Measurements from ENCODE around the gene PARD6G. TPM values are rescaled to one million over a fixed set of nuclear protein-coding genes. Genes with fewer than 3 reads are reported as not detected.

PARD6G gene
- total and polyA plus RNA-seq, 7 donors, result 0.22 to 1.5 (median 1.1) TPM

- DNase-seq (no peak), ATAC-seq (no peak)
- Histone ChIP-seq H3K4me3 (no peak overlapping the region), H3K4me1 (no peaks in the 10 kb centered on the region), H3K36me3 (ENCODE audit: insufficient read depth in 1 of 2, low read depth in 1 of 2) (peaks cover 0 to 46% of the 10 kb centered on the region in 2 donors), H3K27me3 (ENCODE audit: insufficient read depth in 3 of 3, low read length in 2 of 3) (no peaks in the 10 kb centered on the region), H3K27ac (no peak overlapping the region), H3K9me3 (no peaks in the 10 kb centered on the region)
- intact Hi-C loops (cut with DNase I), result no loop called here
- no peak for TF ChIP-seq CTCF (IDR thresholded peaks at IDR 0.05)
- WGBS, 3 donors, result 81 to 88% (median 85%) methylated on average over 1 of the region's 1 CpG
These were observed 114.2 kb downstream of the PARD6G start for GRCh38 chr18:80133124-80133523.

- Histone ChIP-seq H3K4me1 (no peaks in the 10 kb centered on the region), H3K9me3 (no peaks in the 10 kb centered on the region), H3K27me3 (ENCODE audit: insufficient read depth in 3 of 3, low read length in 2 of 3) (no peaks in the 10 kb centered on the region), H3K36me3 (ENCODE audit: insufficient read depth in 1 of 2, low read depth in 1 of 2) (peaks cover 0 to 38% of the 10 kb centered on the region in 2 donors), H3K27ac (no peak overlapping the region), H3K4me3 (no peak overlapping the region)
- ATAC-seq (no peak), DNase-seq (no peak)
- TF ChIP-seq CTCF (IDR thresholded peaks at IDR 0.05), result no peak
- WGBS, 3 donors, result 80 to 93% (median 90%) methylated on average over 3 of the region's 3 CpGs
- intact Hi-C loops (cut with DNase I), result no loop called here
These were observed 115.0 kb downstream of the PARD6G start for GRCh38 chr18:80132180-80132812.

- 70 to 95% (median 85%) methylated on average over 5 of the region's 5 CpGs for WGBS, 3 donors
- no peaks in the 10 kb centered on the region for H3K27me3 ChIP-seq (ENCODE audit: insufficient read depth in 3 of 3, low read length in 2 of 3)
These were observed 116.8 kb downstream of the PARD6G start for GRCh38 chr18:80130555-80130954.

GRCh38 chr18:80129672-80130367, 117.5 kb downstream of the PARD6G start:
- WGBS, 3 donors, result 68 to 95% (median 85%) methylated on average over 7 of the region's 7 CpGs
- ATAC-seq (no peak), DNase-seq (no peak)
- H3K27me3 ChIP-seq (ENCODE audit: insufficient read depth in 3 of 3, low read length in 2 of 3), result no peaks in the 10 kb centered on the region
- H3K36me3 ChIP-seq (ENCODE audit: insufficient read depth in 1 of 2, low read depth in 1 of 2), result peaks cover 0 to 15% of the 10 kb centered on the region in 2 donors
- no peak for TF ChIP-seq CTCF (IDR thresholded peaks at IDR 0.05)
- H3K27ac ChIP-seq, result no peak overlapping the region
- no peaks in the 10 kb centered on the region for H3K4me1 ChIP-seq
- H3K9me3 ChIP-seq, result no peaks in the 10 kb centered on the region
- no peak overlapping the region for H3K4me3 ChIP-seq
- intact Hi-C loops (cut with DNase I), result no loop called here

More at GRCh38 chr18:80130555-80130954, 116.8 kb downstream of the PARD6G start:
- no peaks in the 10 kb centered on the region for H3K9me3 ChIP-seq
- no peaks in the 10 kb centered on the region for H3K4me1 ChIP-seq
- DNase-seq, result no peak
- H3K27ac ChIP-seq, result no peak overlapping the region
- TF ChIP-seq CTCF (IDR thresholded peaks at IDR 0.05), result no peak
- H3K36me3 ChIP-seq (ENCODE audit: insufficient read depth in 1 of 2, low read depth in 1 of 2), result peaks cover 0 to 20% of the 10 kb centered on the region in 2 donors
- ATAC-seq, result no peak
- H3K4me3 ChIP-seq, result no peak overlapping the region
- intact Hi-C loops (cut with DNase I), result no loop called here
